DND-41 (cell line): ENCODE data around the gene DPP6.
"Not testable (repeated sequence)": the region's sequence is repeated elsewhere in the genome, so short reads cannot be mapped to it uniquely, and the experiment has no call there.

Experiments used
- ATAC-seq: fragments of 200-7000 bp; cut with Tn5 transposase; 3 replicates; pipeline ENCODE4 v1.9.1; 2021; ENCODE audit warnings: low read depth; ENCODE audit not compliant: insufficient read depth
- DNase-seq: peaks from one replicate; pipeline ENCODE4 v3.0.0-alpha.2; 2020
- H2AFZ ChIP-seq: 2 replicates; pipeline ENCODE4 v1.6.0; 2012; ENCODE audit warnings: low read depth, low read length
- H3K27ac ChIP-seq: 2 replicates; pipeline ENCODE4 v1.5.1; 2012; ENCODE audit warnings: low read length, inconsistent platforms
- H3K27me3 ChIP-seq: fragments of 200-600 bp; sonication (generic); 2 replicates; pipeline ENCODE4 v1.6.0; 2012; ENCODE audit warnings: low read length, mild to moderate bottlenecking, inconsistent platforms; ENCODE audit not compliant: insufficient read depth, poor library complexity
- H3K36me3 ChIP-seq: 2 replicates; pipeline ENCODE4 v1.5.1; 2012; ENCODE audit warnings: low read length, inconsistent platforms; ENCODE audit not compliant: insufficient read depth
- H3K4me1 ChIP-seq: 2 replicates; pipeline ENCODE4 v1.5.1; 2012; ENCODE audit warnings: mild to moderate bottlenecking, low read length; ENCODE audit not compliant: insufficient read depth
- H3K4me2 ChIP-seq: 2 replicates; pipeline ENCODE4 v1.6.0; 2012; ENCODE audit warnings: mild to moderate bottlenecking, moderate library complexity, low read length, inconsistent platforms; ENCODE audit not compliant: insufficient read depth
- H3K4me3 ChIP-seq, 2 experiments: fragments of 200-600 bp in 1 of 2; shearing (Covaris generic) in 1 of 2; 2 replicates each; pipeline ENCODE4 v1.5.1; 2012 to 2016; ENCODE audit warnings: inconsistent platforms in 2 of 2, low read length in 2 of 2, mild to moderate bottlenecking in 2 of 2, low read depth in 1 of 2, moderate library complexity in 1 of 2
- H3K79me2 ChIP-seq: 2 replicates; pipeline ENCODE4 v1.6.0; 2012; ENCODE audit warnings: low read length, inconsistent platforms; ENCODE audit not compliant: insufficient read depth
- H3K9ac ChIP-seq: 2 replicates; pipeline ENCODE4 v1.6.0; 2012; ENCODE audit warnings: low read depth, mild to moderate bottlenecking, inconsistent platforms, low read length, moderate library complexity
- H3K9me3 ChIP-seq: 2 replicates; pipeline ENCODE4 v1.5.1; 2012; ENCODE audit warnings: low read length, moderate library complexity, mild to moderate bottlenecking, inconsistent platforms; ENCODE audit not compliant: insufficient read depth, severe bottlenecking
- H4K20me1 ChIP-seq: 2 replicates; pipeline ENCODE4 v1.6.0; 2012; ENCODE audit warnings: low read length; ENCODE audit not compliant: insufficient read depth

DPP6 gene

DNA sequence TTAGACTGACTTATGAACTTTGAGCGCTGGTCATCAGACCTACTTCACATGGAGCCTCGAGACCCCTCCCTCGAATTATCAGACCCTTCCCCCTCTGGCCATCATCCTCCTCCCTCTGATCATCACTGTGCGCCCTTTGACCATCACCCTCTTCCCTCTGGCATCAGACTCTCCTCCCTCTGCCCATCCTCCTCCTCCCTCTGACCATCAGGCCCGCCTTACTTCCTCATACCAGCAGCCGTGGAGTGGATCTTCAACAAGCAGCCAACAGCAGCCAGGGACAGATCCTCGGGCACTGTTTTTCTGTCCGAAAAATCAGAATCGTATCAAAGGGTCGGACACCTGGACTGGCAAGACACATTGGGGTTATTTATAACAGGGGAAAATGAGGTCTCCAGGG is 70.5 kb downstream of the DPP6 start:
- H3K4me2 ChIP-seq, H4K20me1 ChIP-seq, H3K79me2 ChIP-seq, H3K9ac ChIP-seq, DNase-seq, H3K9me3 ChIP-seq, H2AFZ ChIP-seq, H3K4me1 ChIP-seq, H3K4me3 ChIP-seq, H3K27ac ChIP-seq, H3K36me3 ChIP-seq, ATAC-seq, H3K27me3 ChIP-seq: not testable (repeated sequence)

DNA sequence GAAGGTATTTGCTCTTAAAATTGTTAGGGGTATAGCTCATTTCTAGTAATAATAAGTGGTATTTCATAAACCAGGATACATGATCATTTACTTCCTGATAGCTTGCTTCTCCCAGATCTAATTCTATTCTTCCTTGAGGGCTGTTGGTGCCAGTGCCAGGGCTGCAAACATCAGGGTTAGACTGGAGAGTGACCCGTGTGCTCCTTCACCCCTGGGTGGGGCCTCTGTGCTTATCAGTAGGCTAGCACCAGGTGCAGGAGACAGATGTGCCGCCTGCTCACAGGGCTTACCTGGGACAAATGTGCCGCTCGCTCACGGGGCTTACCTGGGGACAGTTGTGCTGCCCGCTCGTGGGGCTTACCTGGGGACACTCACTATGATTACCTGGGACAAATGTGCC is 71.2 kb downstream of the DPP6 start:
- H3K9me3 ChIP-seq, H3K4me2 ChIP-seq, H3K27ac ChIP-seq, H3K79me2 ChIP-seq, ATAC-seq, H3K9ac ChIP-seq, H2AFZ ChIP-seq, H3K4me3 ChIP-seq, H3K36me3 ChIP-seq, DNase-seq, H4K20me1 ChIP-seq, H3K4me1 ChIP-seq, H3K27me3 ChIP-seq: not testable (repeated sequence)

DNA sequence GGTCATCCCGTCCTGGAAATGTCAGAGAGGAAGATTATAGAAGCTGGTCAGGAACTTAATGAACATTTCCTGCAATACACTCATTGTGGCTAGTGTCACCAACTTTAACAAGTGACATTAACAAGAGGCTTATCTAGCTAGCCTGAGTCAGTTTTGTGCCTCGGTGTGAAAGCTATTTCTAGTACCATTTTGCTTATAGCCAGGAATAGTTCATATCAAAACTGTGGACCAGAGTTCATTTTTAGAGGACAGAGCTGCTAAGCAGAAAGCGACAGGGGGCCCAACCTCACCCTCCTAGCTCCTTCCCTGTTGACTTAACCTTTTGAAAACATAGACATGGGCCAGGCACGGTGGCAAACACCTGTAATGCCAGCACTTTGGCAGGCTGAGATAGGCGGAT is 76.9 kb downstream of the DPP6 start:
- DNase-seq, H3K27me3 ChIP-seq, H3K4me2 ChIP-seq, H3K79me2 ChIP-seq, H3K9ac ChIP-seq, H3K27ac ChIP-seq, H3K36me3 ChIP-seq, H2AFZ ChIP-seq, H3K9me3 ChIP-seq, H4K20me1 ChIP-seq, H3K4me3 ChIP-seq, ATAC-seq, H3K4me1 ChIP-seq: not testable (repeated sequence)

DNA sequence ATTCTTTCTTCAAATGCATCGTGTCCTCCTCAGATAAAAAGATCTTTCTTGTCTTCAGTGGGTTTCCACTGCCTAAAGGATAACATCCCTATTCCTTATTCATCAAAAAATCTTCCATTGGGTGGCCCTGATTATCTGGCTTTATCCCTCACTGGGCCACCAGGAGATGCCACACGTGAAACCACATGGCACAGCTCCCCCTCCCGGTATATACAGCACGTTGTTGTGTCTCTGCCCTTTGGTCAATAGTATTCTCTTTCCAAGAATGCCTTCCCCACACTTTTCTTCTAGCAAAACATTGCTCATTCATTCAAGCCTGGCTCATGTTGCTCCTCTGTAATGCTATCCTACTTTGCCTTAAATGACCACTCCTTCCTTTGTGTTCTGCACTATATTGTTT is 80.4 kb downstream of the DPP6 start:
- not testable (repeated sequence) for DNase-seq, H3K79me2 ChIP-seq, H3K4me3 ChIP-seq, H4K20me1 ChIP-seq, H3K9ac ChIP-seq, H3K9me3 ChIP-seq, ATAC-seq, H3K27ac ChIP-seq, H3K4me2 ChIP-seq, H3K4me1 ChIP-seq, H3K27me3 ChIP-seq, H2AFZ ChIP-seq, H3K36me3 ChIP-seq

DNA sequence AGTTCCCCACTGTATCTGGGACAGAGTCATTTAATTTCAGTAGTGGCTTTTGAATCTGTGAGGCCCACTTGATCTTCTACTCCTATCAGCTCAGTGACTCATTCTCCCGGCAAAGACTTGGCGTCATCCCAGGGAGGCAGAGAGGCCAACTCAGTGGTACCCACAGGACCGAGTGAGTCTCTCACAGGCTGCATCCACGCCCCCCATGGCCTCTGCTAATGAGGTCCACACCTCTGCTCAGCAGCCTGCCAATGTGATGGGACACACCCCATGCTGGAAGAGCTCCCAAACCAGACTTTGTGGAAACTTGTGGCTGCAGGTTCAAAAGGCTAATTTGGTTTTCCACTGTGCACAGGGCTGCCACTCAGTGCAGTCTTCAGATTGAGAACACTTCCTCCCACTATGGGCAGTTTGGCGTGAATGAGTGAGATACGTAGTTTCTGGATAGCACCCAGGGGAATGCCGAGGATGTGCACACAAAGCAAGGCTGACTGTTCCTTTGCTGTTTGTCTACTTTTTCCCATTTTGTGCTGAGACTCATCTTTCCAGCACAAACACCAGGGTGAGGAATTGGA is 81.6 kb downstream of the DPP6 start:
- not testable (repeated sequence) for H3K36me3 ChIP-seq, H3K79me2 ChIP-seq, H4K20me1 ChIP-seq, H3K4me2 ChIP-seq, ATAC-seq, H3K9ac ChIP-seq, H2AFZ ChIP-seq, H3K27me3 ChIP-seq, DNase-seq, H3K4me3 ChIP-seq, H3K9me3 ChIP-seq, H3K27ac ChIP-seq, H3K4me1 ChIP-seq

- H3K27ac ChIP-seq, H3K36me3 ChIP-seq, H2AFZ ChIP-seq, H3K4me2 ChIP-seq, H3K27me3 ChIP-seq, H3K9me3 ChIP-seq, H3K4me3 ChIP-seq, H3K79me2 ChIP-seq, H4K20me1 ChIP-seq, H3K9ac ChIP-seq, H3K4me1 ChIP-seq: not testable (repeated sequence)
- ATAC-seq (peak; percentile 74), DNase-seq (peak; percentile 28)
Observed at GRCh38 chr7:154134698-154135097, 82.5 kb downstream of the DPP6 start.

DNA sequence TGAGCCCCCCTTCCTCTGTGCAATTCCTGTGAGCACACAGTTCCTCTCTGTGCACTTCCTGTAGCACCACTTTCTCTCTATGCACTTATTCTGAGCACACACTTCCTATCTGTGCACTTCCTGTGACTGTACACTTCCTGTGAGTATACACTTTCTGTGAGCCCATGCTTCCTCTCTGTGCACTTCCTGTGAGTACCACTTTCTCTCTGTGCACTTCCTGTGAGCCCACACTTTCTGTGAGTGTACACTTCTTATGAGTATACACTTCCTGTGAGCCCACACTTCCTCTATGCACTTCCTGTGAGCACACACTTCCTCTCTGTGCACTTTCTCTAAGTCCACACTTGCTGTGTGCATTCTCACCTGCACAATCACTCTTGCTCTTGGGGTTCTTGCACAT is 83.4 kb downstream of the DPP6 start:
- ATAC-seq (peak; percentile 78), DNase-seq (peak; percentile 35)
- not testable (repeated sequence) for H3K36me3 ChIP-seq, H3K4me3 ChIP-seq, H4K20me1 ChIP-seq, H3K4me2 ChIP-seq, H3K27ac ChIP-seq, H3K79me2 ChIP-seq, H2AFZ ChIP-seq, H3K9ac ChIP-seq, H3K9me3 ChIP-seq, H3K27me3 ChIP-seq, H3K4me1 ChIP-seq

GRCh38 chr7:154145922-154146706 is 93.9 kb downstream of the DPP6 start:
- not testable (repeated sequence) for H3K4me1 ChIP-seq, H3K9me3 ChIP-seq, H3K36me3 ChIP-seq, H3K4me3 ChIP-seq, H4K20me1 ChIP-seq, H2AFZ ChIP-seq, H3K27me3 ChIP-seq, H3K79me2 ChIP-seq
- Histone ChIP-seq H3K9ac (peak overlapping the region; percentile 34; the same call in 1 of the 2 replicates), H3K4me2 (0 out of 2 replicates have a peak overlapping the region, but pooled peaks have one; percentile 44), H3K27ac (peak overlapping the region; percentile 74; the same call in 1 of the 2 replicates)
- ATAC-seq = peak; percentile 71
- peak; percentile 43 for DNase-seq
